HepG2 (cell line): Measurements from ENCODE around the gene PAFAH1B2. TPM values are rescaled to one million over a fixed set of nuclear protein-coding genes. Genes with fewer than 3 reads are reported as not detected.

Experiments used
- ATAC-seq: fragments of 200-7000 bp; cut with Tn5 transposase; 3 replicates; pipeline ENCODE4 v1.9.1; 2020; ENCODE audit warnings: mild to moderate bottlenecking, moderate library complexity
- BruUV-seq: library from RNA; stranded (reverse); fragments of 400-500 nt; replicated peaks from 2 replicates; lab custom pipeline; 2021; lab: Mats Ljungman, UMichigan
- CTCF ChIA-PET: fragments of 300-600 bp; formaldehyde crosslinking; extraction: SDS; loops from one replicate; lab custom pipeline; 2021; ENCODE audit warnings: low total read pairs, inconsistent platforms, low intra/inter-chr PET ratio; lab: Yijun Ruan, JAX
- POLR2A ChIA-PET: fragments of 350-600 bp; sonication (Branson Sonifier 250); formaldehyde crosslinking; loops from one replicate; lab custom pipeline; 2020; ENCODE audit warnings: antibody characterized with exemption, inconsistent platforms; lab: Yijun Ruan, JAX
- DNase-seq: peaks from one replicate; pipeline ENCODE4 v3.0.0-alpha.2; 2015; ENCODE audit warnings: low spot score
- FAIRE-seq: peaks from 3 replicates; lab custom pipeline; 2011; peaks lifted over from hg19 to GRCh38; lab: Jason Lieb, UNC
- H2AFZ ChIP-seq: one replicate; pipeline ENCODE4 v1.6.1; 2011; ENCODE audit warnings: low read length, inconsistent platforms
- H3K27ac ChIP-seq: fragments of 300-600 bp; 3 replicates; pipeline ENCODE4 v1.8.0; 2011; ENCODE audit warnings: mixed run types, mild to moderate bottlenecking, mixed read lengths, low read length, inconsistent platforms; ENCODE audit not compliant: insufficient read depth; ENCODE audit errors: extremely low read length
- H3K27me3 ChIP-seq, 2 experiments: fragments of 200-600 bp in 1 of 2; 2 replicates in 1 of 2; 3 replicates in 1 of 2; pipeline versions ENCODE4 v1.6.0 to v1.8.0; 2011; ENCODE audit warnings: low read length in 2 of 2, mild to moderate bottlenecking in 2 of 2, moderate library complexity in 2 of 2, inconsistent platforms in 1 of 2; ENCODE audit not compliant: insufficient read depth in 2 of 2, control insufficient read depth in 1 of 2
- H3K36me3 ChIP-seq, 2 experiments: fragments of 200-600 bp in 1 of 2; replicated peaks in 1 of 2; 2 replicates in 1 of 2; 3 replicates in 1 of 2; pipeline versions ENCODE4 v1.5.1 to v1.8.0; 2011; ENCODE audit warnings: low read length in 2 of 2, inconsistent platforms in 1 of 2; ENCODE audit not compliant: insufficient read depth in 2 of 2, control insufficient read depth in 1 of 2
- H3K4me1 ChIP-seq: 2 replicates; pipeline ENCODE4 v1.5.1; 2012; ENCODE audit warnings: low read length, inconsistent platforms; ENCODE audit not compliant: insufficient read depth
- H3K4me2 ChIP-seq: 2 replicates; pipeline ENCODE4 v1.6.0; 2011; ENCODE audit warnings: low read depth, low read length, inconsistent platforms
- H3K4me3 ChIP-seq, 3 experiments: fragments of 200-600 bp in 1 of 3; sonication (generic), shearing (Covaris generic) in 1 of 3; replicated peaks in 1 of 3; 2 replicates each; pipeline ENCODE4 v1.5.1; 2011 to 2016; ENCODE audit warnings: low read length in 3 of 3, inconsistent platforms in 2 of 3, low read depth in 2 of 3, mild to moderate bottlenecking in 2 of 3, control low read depth in 1 of 3, mixed read lengths in 1 of 3; ENCODE audit not compliant: insufficient read depth in 1 of 3
- H3K79me2 ChIP-seq: one replicate; pipeline ENCODE4 v1.6.1; 2011; ENCODE audit warnings: low read length, inconsistent platforms; ENCODE audit not compliant: insufficient read depth
- H3K9ac ChIP-seq: 2 replicates; pipeline ENCODE4 v1.6.0; 2011; ENCODE audit warnings: mild to moderate bottlenecking, low read depth, low read length, inconsistent platforms; ENCODE audit not compliant: insufficient read depth
- H3K9me3 ChIP-seq: 2 replicates; pipeline ENCODE4 v1.5.1; 2012; ENCODE audit warnings: mild to moderate bottlenecking, low read length
- H4K20me1 ChIP-seq: 2 replicates; pipeline ENCODE4 v1.6.0; 2011; ENCODE audit warnings: inconsistent platforms, mild to moderate bottlenecking, low read length, moderate library complexity; ENCODE audit not compliant: insufficient read depth
- BCL6 ChIP-seq: IDR thresholded peaks from 2 replicates; pipeline ENCODE4 v1.6.1; 2016; ENCODE audit warnings: missing genetic modification reagents, missing compliant biosample characterization
- CBX5 ChIP-seq: sonication (generic); formaldehyde crosslinking; IDR thresholded peaks from 2 replicates; pipeline ENCODE4 v1.4.0; 2020; ENCODE audit warnings: missing genetic modification reagents, borderline replicate concordance
- HNF4G ChIP-seq, 2 experiments: sonication (generic) in 1 of 2; formaldehyde crosslinking in 1 of 2; IDR thresholded peaks; 2 replicates each; pipeline versions ENCODE4 v1.4.0 to v1.6.1; 2011 to 2020; ENCODE audit warnings: borderline replicate concordance in 2 of 2, low read depth in 2 of 2, mild to moderate bottlenecking in 2 of 2, low read length in 1 of 2, missing genetic modification reagents in 1 of 2, moderate library complexity in 1 of 2
- MED13 ChIP-seq: sonication (generic); formaldehyde crosslinking; IDR thresholded peaks from 2 replicates; pipeline ENCODE4 v1.5.0; 2020; ENCODE audit warnings: missing genetic modification reagents
- PAWR ChIP-seq: sonication (generic); formaldehyde crosslinking; IDR thresholded peaks from 2 replicates; pipeline ENCODE4 v1.4.0; 2020; ENCODE audit warnings: missing genetic modification reagents, mild to moderate bottlenecking, borderline replicate concordance
- SCMH1 ChIP-seq: sonication (generic); formaldehyde crosslinking; IDR thresholded peaks from 2 replicates; pipeline ENCODE4 v1.9.0; 2021; ENCODE audit warnings: missing genetic modification reagents, mild to moderate bottlenecking, borderline replicate concordance
- SKI ChIP-seq: fragments of 450-650 bp; IDR thresholded peaks from one replicate; pipeline ENCODE4 v1.6.1; 2018; ENCODE audit warnings: mild to moderate bottlenecking; ENCODE audit not compliant: partially characterized antibody
- SOX13 ChIP-seq, 3 experiments: fragments of 450-650 bp in 1 of 3; sonication (generic) in 1 of 3; formaldehyde crosslinking in 1 of 3; IDR thresholded peaks in 2 of 3; conservative IDR thresholded peaks in 1 of 3; 2 replicates each; pipeline versions ENCODE4 v1.5.0 to v1.6.1; 2016 to 2020; ENCODE audit warnings: antibody characterized with exemption in 1 of 3, mild to moderate bottlenecking in 1 of 3, missing compliant biosample characterization in 1 of 3, missing genetic modification reagents in 1 of 3, moderate library complexity in 1 of 3
- TBX2 ChIP-seq: sonication (generic); formaldehyde crosslinking; IDR thresholded peaks from 2 replicates; pipeline ENCODE4 v1.5.0; 2020; ENCODE audit warnings: missing genetic modification reagents, mild to moderate bottlenecking, borderline replicate concordance
- ZNF296 ChIP-seq: sonication (generic); formaldehyde crosslinking; conservative IDR thresholded peaks from 2 replicates; pipeline ENCODE4 v1.5.0; 2020; ENCODE audit warnings: mild to moderate bottlenecking, missing genetic modification reagents
- ZSCAN29 ChIP-seq: sonication (generic); formaldehyde crosslinking; conservative IDR thresholded peaks from 2 replicates; pipeline ENCODE4 v1.4.0; 2020; ENCODE audit warnings: mild to moderate bottlenecking, missing genetic modification reagents
- WGBS: methylation state at CpG from one replicate; pipeline ENCODE4 v1.1.6; 2017; ENCODE audit warnings: low lambda C conversion rate; 5-methylcytosine and 5-hydroxymethylcytosine counted together
- in situ Hi-C: cut with HindIII; loops from 2 replicates; pipeline ENCODE4 v1.10.0; 2017; ENCODE audit warnings: low pct_unique_long_range_greater_than_20kb; ENCODE audit not compliant: extremely low pct_ligation_motif_present
- intact Hi-C: fragments of 100-400 bp; cut with micrococcal nuclease; formaldehyde crosslinking; loops from one replicate; pipeline ENCODE4 v1.10.0; 2022; ENCODE audit not compliant: unreplicated experiment
- polyA plus RNA-seq, 8 experiments: library from polyadenylated mRNA; depleted of rRNA in 3 of 8; stranded (reverse) in 7 of 8; unstranded in 1 of 8; fragments of >200 nt; fragmentation: Illumina TruSeq in 4 of 8; extraction: Trizol in 4 of 8; gene quantifications; 2 replicates each; pipeline versions ENCODE4 v1.2.1 to v1.2.3, GENCODE V29; 2011 to 2016; ENCODE audit warnings: low read depth in 4 of 8, missing spikeins in 1 of 8, mixed read lengths in 1 of 8; ENCODE audit not compliant: insufficient read depth in 1 of 8
- total RNA-seq, 5 experiments: library from RNA; depleted of rRNA; stranded (reverse); fragments of >200 nt; fragmentation: Illumina TruSeq; extraction: Trizol; gene quantifications; 2 replicates each; pipeline ENCODE4 v1.2.3, GENCODE V29; 2016; ENCODE audit warnings: low read depth in 1 of 5
- TF ChIP-seq, protein P1 (sequence below): sonication (generic); formaldehyde crosslinking; conservative IDR thresholded peaks from 2 replicates; pipeline ENCODE4 v1.8.1; 2023; ENCODE audit warnings: missing genetic modification reagents
- TF ChIP-seq, protein P2 (sequence below): sonication (generic); IDR thresholded peaks from 2 replicates; pipeline ENCODE4 v1.6.1; 2016; ENCODE audit warnings: low read depth, borderline replicate concordance

The PAFAH1B2 gene
- total and polyA plus RNA-seq, 2 of the 13 experiments (the other 11 are each of a cell fraction or from before 2014, with no cell fraction given): 28.8 to 104 TPM

DNA sequence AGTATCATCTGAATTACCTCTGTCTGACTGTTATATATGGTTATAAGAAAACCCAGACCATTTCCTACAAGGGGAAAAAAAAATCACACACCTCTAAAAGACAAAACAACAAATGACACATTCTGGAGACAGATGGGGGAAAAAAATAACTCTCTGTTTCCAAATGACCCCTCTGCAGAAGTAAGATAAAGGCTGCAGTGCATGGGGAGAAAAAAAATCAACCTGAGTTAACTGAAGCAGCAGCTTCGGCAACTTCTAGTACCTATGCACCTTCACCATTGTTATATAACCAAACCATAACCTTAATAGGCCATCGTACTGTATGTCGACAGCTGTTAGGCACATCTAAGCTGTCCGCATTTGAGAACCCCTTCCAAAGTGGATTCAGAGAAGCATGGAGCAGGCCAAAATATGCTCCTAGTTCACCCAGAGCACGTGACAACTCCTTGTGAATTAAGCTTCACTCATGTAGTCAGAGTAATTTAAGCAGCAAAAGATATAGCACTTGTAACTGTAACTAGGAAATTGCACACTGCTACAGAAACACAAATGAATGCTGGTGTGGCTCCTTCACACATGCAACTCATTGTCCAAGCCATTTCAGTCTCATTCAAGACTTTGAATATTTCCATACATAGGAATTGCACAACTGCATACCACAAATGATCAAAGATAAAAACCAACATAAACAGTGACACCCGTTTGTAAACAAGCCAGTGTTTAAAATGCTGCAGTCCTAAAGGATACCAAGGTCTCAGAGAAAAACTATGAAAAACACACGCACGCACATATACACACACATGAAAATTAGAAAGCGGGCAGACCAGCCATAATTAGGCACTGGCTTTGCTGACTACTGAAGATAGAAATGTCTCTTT lies 48.6 kb upstream of the PAFAH1B2 start:
- Histone ChIP-seq H3K36me3 (0 out of 5 replicates have a peak, but pooled peaks cover 0 to 1% of the 10 kb centered on the region in 2 experiments), H3K79me2 (peaks cover 70% of the 10 kb centered on the region), H3K4me1 (peaks cover 77% of the 10 kb centered on the region), H3K27ac (peak overlapping the region; percentile 80), H3K9ac (peak overlapping the region; percentile 88), H3K4me3 (peak overlapping the region; percentile 79 to 89 (median 87); a peak in 5 of 6 replicates), H3K9me3 (no peaks in the 10 kb centered on the region), H3K4me2 (peak overlapping the region; percentile 91), H4K20me1 (peaks cover 54% of the 10 kb centered on the region), H3K27me3 (no peaks in the 10 kb centered on the region; a peak in 1 of 5 replicates), H2AFZ (no peak overlapping the region)
- POLR2A ChIA-PET: interaction anchor here (0.9 to 5.8 kb wide), 10 partner anchors 18 to 303 kb away, joined by 3 to 69 read pairs (median 6); partner anchors contain the start of genes APOA1 and APOC3
- DNase-seq (peak; percentile 82), ATAC-seq (peak; percentile 35), FAIRE-seq (no peak)
- intact Hi-C loops: loop anchor here (2.0 to 5.0 kb wide), 3 partner anchors 19 to 167 kb away; no protein-coding TSS in a partner anchor
- BruUV-seq: no TSS peak
- WGBS: 23% methylated on average over 9 of the region's 9 CpGs
- in situ Hi-C loops: loop anchor here (5.0 to 10.0 kb wide), 2 partner anchors 213 to 301 kb away; partner anchors contain the start of gene APOA5
- CTCF ChIA-PET: interaction anchor here (0.7 kb wide), 1 partner anchor 124 kb away, joined by 5 read pairs; no protein-coding TSS in a partner anchor
- no peak for TF ChIP-seq PAWR (CRISPR knock-in tag)
- TF ChIP-seq SOX13 (IDR thresholded peaks at IDR 0.05): peak; percentile 75; the same call in 1 of the 2 replicates
- peak in 1 of 2 experiments; percentile 94; a peak in 2 of 4 replicates for TF ChIP-seq SOX13 (CRISPR knock-in tag; conservative IDR thresholded peaks at IDR 0.05 in 1 of 2, IDR thresholded peaks at IDR 0.05 in 1 of 2)
- TF ChIP-seq, protein P1, sequence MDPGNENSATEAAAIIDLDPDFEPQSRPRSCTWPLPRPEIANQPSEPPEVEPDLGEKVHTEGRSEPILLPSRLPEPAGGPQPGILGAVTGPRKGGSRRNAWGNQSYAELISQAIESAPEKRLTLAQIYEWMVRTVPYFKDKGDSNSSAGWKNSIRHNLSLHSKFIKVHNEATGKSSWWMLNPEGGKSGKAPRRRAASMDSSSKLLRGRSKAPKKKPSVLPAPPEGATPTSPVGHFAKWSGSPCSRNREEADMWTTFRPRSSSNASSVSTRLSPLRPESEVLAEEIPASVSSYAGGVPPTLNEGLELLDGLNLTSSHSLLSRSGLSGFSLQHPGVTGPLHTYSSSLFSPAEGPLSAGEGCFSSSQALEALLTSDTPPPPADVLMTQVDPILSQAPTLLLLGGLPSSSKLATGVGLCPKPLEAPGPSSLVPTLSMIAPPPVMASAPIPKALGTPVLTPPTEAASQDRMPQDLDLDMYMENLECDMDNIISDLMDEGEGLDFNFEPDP (CRISPR knock-in tag): 0 out of 2 replicates have a peak, but pooled peaks have one; percentile 52
- TF ChIP-seq, protein P2, sequence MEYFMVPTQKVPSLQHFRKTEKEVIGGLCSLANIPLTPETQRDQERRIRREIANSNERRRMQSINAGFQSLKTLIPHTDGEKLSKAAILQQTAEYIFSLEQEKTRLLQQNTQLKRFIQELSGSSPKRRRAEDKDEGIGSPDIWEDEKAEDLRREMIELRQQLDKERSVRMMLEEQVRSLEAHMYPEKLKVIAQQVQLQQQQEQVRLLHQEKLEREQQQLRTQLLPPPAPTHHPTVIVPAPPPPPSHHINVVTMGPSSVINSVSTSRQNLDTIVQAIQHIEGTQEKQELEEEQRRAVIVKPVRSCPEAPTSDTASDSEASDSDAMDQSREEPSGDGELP: no peak
- no peak for TF ChIP-seq SCMH1 (CRISPR knock-in tag)
- TF ChIP-seq SKI: peak; percentile 60
- TF ChIP-seq BCL6 (CRISPR knock-in tag): peak; percentile 85
- TF ChIP-seq CBX5 (CRISPR knock-in tag): no peak
- peak; percentile 39 for TF ChIP-seq TBX2 (CRISPR knock-in tag)
- peak; percentile 25; the same call in 1 of the 2 replicates for TF ChIP-seq HNF4G (IDR thresholded peaks at IDR 0.05; ENCODE audit: borderline replicate concordance, low read depth, low read length)
- TF ChIP-seq HNF4G (CRISPR knock-in tag; IDR thresholded peaks at IDR 0.05; ENCODE audit: borderline replicate concordance, low read depth): no peak
- no peak for TF ChIP-seq MED13 (CRISPR knock-in tag)
- TF ChIP-seq ZNF296 (CRISPR knock-in tag): no peak
- TF ChIP-seq ZSCAN29 (CRISPR knock-in tag): no peak
